Measurements from ENCODE around the gene SUGP2.
A peak's percentile ranks its signal among the peaks of the same experiment; 100 is the strongest.

SUGP2 gene

GRCh38 chr19:19059018-19059836 is 25.9 kb upstream of the SUGP2 start:
- no peak for DNase-seq

GRCh38 chr19:19057720-19058119 is 24.4 kb upstream of the SUGP2 start:
- no peak for DNase-seq

DNA sequence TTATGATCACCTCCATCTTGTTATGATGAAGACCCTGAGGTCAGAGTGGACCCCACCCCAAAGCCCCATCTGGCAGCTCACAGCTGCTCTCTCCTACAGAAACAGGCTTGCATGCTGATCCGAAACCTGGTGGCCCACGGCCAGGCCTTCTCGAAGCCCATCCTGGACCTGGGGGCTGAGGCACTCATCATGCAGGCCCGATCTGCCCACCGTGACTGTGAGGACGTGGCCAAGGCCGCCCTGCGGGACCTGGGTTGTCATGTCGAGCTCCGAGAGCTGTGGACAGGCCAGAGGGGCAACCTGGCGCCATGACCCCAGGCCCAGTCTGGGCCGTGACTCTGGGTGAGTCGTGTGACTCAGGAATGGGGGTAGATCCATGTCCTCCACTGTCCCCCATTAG is 24.0 kb upstream of the SUGP2 start:
- no peak for DNase-seq

GRCh38 chr19:19056636-19057275 is 23.4 kb upstream of the SUGP2 start:
- DNase-seq, result no peak

DNA sequence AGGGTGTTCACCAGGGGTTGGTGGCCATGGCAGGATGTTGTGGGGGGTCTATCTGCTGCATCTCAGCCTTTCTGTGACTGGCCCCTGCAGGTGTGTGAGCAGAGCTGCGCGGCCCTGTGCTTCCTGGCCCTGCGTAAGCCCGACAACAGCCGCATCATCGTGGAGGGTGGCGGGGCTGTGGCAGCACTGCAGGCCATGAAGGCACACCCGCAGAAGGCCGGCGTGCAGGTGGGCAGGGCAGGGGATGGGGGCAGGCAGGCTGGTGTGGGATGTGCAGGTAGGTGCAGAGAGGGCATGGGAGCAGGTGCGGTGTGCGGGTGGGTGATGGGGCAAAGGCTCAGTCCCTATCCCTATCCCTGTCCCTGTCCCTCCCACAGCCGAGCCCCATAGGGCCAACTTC is 22.4 kb upstream of the SUGP2 start:
- DNase-seq, result no peak

GRCh38 chr19:19054939-19055440 is 21.7 kb upstream of the SUGP2 start:
- DNase-seq, result no peak

DNA sequence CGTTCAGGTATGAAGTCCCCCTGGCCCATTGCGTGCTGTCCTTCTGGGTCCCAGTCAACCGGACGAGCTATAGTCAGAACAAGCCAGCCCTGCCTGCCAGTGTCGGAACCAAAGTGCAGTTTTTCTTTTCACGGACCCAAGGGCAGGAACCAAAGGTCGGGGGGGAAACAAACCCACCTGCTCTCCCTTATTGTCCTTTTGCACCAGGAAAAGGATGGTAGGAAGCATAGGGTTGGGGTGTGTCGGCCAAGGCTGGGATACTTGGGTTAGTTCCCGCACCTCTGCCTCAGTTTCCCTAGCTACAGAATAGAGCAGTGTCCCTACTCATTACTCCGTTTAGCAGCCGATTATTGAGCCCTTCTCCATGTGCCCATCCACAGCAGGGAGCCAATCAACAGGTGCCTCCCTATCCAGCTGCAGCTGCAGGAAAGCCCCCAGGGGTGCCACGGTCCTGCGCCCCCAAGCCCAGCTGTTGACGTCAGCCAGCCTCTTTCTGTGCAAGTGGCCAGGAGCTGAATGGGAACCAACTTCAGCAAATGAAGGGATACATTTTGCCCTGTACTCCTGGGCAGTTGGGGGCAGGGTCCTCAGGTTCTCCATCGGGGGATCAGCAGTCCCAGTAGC is 21.1 kb upstream of the SUGP2 start:
- no peak for DNase-seq

GRCh38 chr19:19053508-19054314 is 20.4 kb upstream of the SUGP2 start:
- no peak for DNase-seq

DNA sequence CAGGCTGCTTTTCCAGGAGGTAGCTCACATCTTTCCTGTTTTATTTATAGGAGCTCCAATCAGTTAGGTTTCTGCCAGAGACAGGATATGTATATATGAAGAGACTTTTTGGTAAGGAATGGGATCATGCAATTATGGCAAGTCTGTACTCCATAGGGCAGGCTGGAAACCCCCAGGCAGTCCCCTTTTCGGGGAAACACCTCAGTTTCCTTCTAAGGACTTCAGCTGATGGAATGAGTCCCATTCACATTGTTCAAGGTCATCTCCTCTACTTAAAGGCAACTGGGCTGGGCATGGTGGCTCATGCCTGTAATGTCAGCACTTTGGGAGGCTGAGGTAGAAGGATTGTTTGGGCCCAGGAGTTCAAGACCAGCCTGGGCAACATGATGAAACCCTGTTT is 19.6 kb upstream of the SUGP2 start:
- no peak for DNase-seq

DNA sequence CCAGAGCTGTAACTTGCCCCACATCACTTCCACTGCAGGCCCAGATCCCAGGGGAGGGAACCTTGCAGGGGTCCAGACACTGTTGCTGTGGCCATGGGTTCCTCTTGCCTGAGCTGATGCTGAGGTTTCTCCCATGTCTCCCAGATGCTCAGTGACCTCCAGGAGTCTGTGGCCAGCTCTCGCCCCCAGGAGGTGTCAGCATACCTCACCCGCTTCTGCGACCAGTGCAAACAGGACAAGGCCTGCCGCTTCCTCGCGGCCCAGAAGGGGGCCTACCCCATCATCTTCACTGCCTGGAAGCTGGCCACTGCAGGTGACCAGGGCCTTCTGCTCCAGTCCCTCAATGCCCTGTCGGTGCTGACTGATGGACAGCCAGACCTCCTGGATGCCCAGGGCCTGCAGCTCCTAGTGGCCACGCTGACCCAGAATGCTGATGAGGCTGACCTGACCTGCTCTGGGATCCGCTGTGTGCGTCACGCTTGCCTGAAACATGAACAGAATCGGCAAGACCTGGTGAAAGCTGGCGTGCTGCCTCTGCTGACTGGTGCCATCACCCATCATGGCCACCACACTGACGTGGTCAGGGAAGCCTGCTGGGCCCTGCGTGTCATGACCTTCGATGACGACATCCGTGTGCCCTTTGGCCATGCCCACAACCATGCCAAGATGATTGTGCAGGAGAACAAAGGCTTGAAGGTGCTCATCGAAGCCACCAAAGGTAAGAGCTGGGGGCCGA is 18.3 kb upstream of the SUGP2 start:
- no peak for DNase-seq

DNA sequence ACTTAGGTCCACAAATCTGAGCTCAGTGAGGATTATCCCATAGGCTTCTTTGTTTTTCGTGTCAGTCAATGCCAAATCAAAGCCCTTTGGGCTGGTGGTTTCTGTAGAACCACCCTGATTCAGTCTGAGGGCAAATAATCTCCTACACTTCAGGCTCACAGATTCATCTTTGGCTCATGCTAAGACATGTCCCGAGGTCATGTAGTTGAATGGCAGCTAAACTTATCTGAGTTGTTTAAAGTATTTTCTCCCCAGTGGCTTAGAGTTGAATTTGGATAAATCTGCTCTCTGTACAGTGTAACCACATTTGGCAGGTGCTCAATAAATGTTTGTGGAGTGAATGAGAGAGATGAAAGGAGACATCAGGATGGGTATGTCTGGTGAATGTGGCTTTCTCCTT is 17.4 kb upstream of the SUGP2 start:
- DNase-seq, result no peak

DNA sequence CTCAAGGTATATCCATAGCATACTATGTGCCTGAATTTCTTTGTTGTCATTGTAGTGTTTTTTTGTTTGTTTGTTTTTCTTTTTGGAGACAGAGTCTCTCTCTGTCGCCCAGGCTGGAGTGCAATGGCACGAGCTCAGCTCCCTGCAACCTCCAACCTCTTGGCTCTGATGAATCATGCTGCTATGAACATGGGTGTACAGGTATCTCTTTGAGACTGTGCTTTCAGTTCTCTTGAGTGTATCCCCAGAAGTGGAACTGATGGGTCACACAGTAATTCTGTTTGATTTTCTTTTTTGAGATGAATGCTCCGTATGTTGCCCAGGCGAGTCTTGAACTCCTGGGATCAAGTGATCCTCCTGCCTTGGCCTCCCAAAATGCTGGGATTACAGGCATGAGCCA is 16.8 kb upstream of the SUGP2 start:
- DNase-seq, result no peak

GRCh38 chr19:19049406-19049805 is 16.1 kb upstream of the SUGP2 start:
- no peak for DNase-seq

GRCh38 chr19:19043881-19044280 is 10.6 kb upstream of the SUGP2 start:
- no peak for DNase-seq

DNA sequence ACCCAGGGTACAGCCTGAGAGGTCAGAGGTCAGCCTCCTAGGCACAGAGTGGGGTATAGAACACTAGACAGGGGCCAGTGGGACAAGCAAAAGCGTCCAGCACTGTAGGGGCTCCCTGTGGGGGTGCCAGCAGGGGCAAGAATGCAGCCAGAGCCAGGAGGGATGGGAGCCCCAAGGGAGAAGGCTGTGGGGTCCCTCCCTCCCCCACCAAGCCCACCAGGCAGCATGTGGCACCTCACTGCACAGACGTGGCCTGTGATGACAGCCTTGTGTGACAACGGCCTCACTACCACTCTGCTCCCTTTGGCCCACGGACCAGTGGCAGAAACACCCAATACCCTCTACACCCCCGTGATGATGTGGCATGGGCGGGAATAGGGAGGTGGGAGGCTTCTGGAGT is 10.2 kb upstream of the SUGP2 start:
- DNase-seq, result no peak

- DNase-seq, result no peak
Measured at GRCh38 chr19:19042732-19043280, 9.5 kb upstream of the SUGP2 start.

DNA sequence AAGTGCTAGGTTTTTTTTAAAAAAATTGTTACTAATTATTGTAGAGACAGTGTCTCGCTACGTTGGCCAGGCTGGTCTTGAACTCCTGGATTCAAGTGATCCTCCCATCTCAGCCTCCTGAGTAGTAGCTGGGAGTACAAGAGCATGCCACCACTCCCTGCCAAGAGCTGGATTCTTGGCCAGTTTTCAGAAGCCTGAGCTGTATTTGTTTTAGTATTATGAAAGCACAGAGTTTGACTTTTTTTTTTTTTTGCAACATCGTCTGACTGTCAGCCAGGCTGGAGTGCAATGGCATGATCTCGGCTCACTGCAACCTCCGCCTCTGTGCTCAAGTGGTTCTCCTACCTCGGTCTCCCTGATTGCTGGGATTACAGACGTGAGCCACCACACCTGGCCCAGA is 7.1 kb upstream of the SUGP2 start:
- no peak for DNase-seq

DNA sequence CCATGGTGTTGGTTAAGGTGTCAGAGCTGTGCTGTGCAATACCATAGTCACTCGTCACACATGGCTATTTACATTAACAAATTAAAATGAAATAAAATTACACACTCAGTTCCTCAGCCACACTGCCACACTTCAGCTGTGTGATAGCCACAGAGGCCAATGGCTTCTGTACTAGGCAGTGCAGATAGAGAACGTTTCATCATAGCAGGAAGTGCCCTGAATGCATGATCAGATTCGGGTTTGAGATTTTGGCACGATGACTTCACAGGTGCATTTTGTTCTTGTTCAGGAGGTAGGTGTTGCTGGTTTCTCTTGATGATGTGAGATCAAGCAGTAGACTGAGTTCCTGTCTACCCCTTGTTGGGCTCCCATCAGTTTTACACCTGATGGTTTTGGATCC is 6.6 kb upstream of the SUGP2 start:
- DNase-seq, result no peak

DNA sequence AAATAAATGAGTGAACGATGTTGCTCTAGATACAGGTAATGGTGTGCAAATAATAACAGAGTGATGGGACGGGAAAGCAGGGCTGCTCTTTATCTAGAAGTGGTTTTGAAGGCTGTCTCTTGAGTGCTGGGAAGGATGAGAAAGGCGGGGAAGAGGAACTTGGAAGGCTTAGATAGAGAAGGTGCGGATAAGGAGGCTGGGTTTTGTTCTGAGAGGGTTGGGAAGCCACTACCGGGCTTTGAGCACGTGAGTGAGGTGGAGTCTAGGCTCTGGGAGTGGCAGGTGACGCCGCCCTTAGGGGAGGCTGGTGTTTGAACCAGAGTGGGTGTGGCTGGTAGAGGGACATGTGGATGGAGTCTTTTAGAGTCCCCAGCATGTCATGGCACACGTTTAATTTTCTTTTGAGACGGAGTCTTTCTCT is 897 bp upstream of the SUGP2 start:
- DNase-seq, result peak; percentile 32

GRCh38 chr19:19033176-19033425 is 216 bp downstream of the SUGP2 start:
- DNase-seq, result no peak

DNA sequence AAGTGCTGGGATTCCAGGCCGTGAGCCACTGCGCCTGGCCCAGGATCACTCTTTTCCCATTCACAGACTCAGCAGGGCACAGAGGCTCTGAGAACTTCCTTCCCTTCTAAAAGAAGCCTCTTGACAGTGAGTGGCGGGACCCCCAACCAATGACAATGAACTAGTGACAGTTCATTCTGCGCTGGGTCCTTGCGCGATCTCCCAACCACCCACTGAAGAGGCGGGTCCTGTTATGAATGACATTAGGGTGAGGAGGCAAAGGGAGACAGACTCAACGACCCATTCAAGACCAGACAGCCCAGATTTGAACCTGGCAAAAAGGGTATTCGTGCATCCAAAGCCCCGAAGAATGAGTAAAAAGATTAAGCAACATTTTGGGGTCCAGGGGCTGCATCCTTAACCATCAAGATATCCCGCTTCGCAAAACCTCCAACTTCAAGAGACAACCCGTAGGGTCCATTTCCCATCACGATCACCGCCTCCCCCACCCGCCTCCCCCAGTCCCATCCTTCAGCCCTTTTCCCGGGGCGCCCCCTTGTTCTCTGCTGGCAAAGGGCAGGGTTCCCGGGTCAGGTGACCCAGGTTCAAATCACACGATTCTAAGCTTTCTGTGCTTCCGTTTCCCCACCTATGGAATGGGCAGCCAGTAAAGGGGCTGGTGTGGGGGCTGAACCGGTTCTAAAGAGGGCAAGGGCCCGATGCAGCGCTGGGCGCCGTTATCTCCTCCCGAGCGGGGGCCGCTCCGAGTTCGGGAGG is 719 bp downstream of the SUGP2 start:
- peak; percentile 76 for DNase-seq

DNA sequence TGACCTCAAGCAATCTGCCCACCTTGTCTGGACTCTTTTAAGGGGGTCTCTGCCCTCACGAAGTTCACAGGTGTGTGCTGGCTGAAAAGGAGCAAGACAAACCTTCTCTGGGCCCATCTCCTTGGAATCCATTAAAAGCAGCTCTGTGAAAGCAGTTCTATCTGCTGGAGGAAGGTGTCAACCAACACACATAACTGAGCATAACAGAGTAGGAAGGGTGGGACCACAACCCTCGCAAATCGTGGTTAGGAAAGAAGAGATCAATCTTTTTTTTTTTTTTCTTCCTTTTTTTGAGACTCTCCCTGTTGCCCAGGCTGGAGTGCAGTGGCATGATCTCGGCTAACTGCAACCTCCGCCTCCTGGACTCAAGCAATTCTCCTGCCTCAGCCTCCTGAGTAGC is 1.4 kb downstream of the SUGP2 start:
- no peak for DNase-seq

Data from DMS153 (cell line).